ENCODE results near the gene BPTF.
"Not testable (repeated sequence)": the region's sequence is repeated elsewhere in the genome, so short reads cannot be mapped to it uniquely, and the experiment has no call there.

The BPTF gene

GRCh38 chr17:67824735-67825626, at the start of gene BPTF:
TSS of gene BPTF (plus strand) at chr17:67825503. CDS start at chr17:67825725, 222 bp downstream.
- DNase-seq, result peak; percentile 63

GRCh38 chr17:67779098-67779672, 46.1 kb upstream of the BPTF start:
- DNase-seq, result peak; percentile 46

- DNase-seq, result no peak
Observed at GRCh38 chr17:67784364-67785121, 40.8 kb upstream of the BPTF start.

GRCh38 chr17:67785122-67785477, 40.2 kb upstream of the BPTF start:
- no peak for DNase-seq

GRCh38 chr17:67785504-67785903, 39.8 kb upstream of the BPTF start:
- no peak for DNase-seq

- DNase-seq, result peak; percentile 10
Observed at GRCh38 chr17:67800495-67800928, 24.8 kb upstream of the BPTF start.

GRCh38 chr17:67801626-67802175, 23.6 kb upstream of the BPTF start:
- no peak for DNase-seq

GRCh38 chr17:67810464-67810863, 14.8 kb upstream of the BPTF start:
- DNase-seq, result no peak

GRCh38 chr17:67812380-67812779, 12.9 kb upstream of the BPTF start:
- not testable (repeated sequence) for DNase-seq

- no peak for DNase-seq
Observed at GRCh38 chr17:67813803-67814180, 11.5 kb upstream of the BPTF start.

- DNase-seq, result no peak
Observed at GRCh38 chr17:67818110-67819002, 6.9 kb upstream of the BPTF start.

- DNase-seq, result no peak
Observed at GRCh38 chr17:67819722-67820121, 5.6 kb upstream of the BPTF start.

- DNase-seq, result no peak
Observed at GRCh38 chr17:67821871-67822367, 3.4 kb upstream of the BPTF start.

- not testable (repeated sequence) for DNase-seq
Observed at GRCh38 chr17:67825627-67826601, 611 bp downstream of the BPTF start.

- no peak for DNase-seq
Observed at GRCh38 chr17:67829331-67829730, 4.0 kb downstream of the BPTF start.

- DNase-seq, result peak; percentile 48
Observed at GRCh38 chr17:67830440-67830839, 5.1 kb downstream of the BPTF start.

GRCh38 chr17:67831268-67831667, 6.0 kb downstream of the BPTF start:
- DNase-seq, result no peak

GRCh38 chr17:67833134-67833533, 7.8 kb downstream of the BPTF start:
- DNase-seq, result no peak

- no peak for DNase-seq
Observed at GRCh38 chr17:67833946-67834631, 8.8 kb downstream of the BPTF start.

- no peak for DNase-seq
Observed at GRCh38 chr17:67834634-67835033, 9.3 kb downstream of the BPTF start.
